ENCODE data around the gene CCDC12.

Gene CCDC12

DNA sequence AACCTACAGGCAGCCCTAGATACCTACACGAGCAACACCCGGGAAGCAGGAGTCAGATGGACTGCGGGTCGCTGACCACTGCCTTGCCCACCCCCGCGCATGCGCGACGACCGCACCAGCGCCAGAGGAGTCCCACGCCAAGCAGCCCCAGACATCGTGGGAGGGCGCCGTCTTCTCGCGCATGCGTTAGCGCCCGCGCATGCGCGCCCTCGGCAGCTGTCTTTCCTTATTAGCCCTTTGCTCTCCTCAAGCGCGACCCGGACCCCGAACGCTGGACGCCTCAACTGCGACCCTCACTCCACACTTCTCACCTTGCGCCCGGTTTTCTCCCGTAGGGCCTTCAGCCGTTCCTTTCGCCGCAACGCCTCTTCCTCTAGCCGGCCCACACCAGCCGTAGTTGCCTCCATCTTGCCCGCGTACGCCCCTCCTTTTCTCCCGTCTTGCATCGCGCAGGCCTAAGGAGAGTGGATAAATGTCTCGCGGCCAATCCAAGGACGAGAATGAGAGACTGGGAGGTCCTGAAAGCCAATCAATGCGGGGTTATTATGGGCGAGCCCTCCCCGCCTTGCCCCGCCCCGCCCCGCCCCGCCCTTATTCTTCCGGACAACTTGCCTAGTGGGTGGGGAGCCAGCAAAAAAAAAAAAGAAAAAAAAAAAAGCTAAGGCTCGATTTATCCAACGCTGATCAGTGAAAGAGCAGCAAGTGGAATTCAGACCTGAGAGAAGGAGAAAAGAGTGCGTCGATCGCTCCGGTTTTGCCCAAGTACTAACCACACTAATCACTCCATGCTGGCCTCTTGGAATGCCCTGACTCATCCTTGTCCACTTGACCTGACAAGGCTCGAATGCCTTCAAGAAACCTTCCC is at the start of gene CCDC12:
Gene CCDC12, minus strand, starts transcription at position 420 of the 865 bp plus-strand sequence. Its CDS starts 13 bp downstream, at position 407.
- FAIRE-seq = no peak

GRCh38 chr3:47024932-47025331 is 48.4 kb upstream of the CCDC12 start:
- DNase-seq (ENCODE audit: low spot score) (no peak), FAIRE-seq (no peak)

More for the DNA sequence above, at the start of gene CCDC12:
- peak; percentile 98 for DNase-seq (ENCODE audit: low spot score)

GRCh38 chr3:47022641-47023071 is 46.1 kb upstream of the CCDC12 start:
- no peak for FAIRE-seq

GRCh38 chr3:47020311-47020710 is 43.8 kb upstream of the CCDC12 start:
- no peak for FAIRE-seq
- DNase-seq (ENCODE audit: low spot score) = no peak

More at GRCh38 chr3:47022641-47023071, 46.1 kb upstream of the CCDC12 start:
- no peak for DNase-seq (ENCODE audit: low spot score)

GRCh38 chr3:47019201-47019600 is 42.7 kb upstream of the CCDC12 start:
- DNase-seq (ENCODE audit: low spot score) = no peak
- no peak for FAIRE-seq

DNA sequence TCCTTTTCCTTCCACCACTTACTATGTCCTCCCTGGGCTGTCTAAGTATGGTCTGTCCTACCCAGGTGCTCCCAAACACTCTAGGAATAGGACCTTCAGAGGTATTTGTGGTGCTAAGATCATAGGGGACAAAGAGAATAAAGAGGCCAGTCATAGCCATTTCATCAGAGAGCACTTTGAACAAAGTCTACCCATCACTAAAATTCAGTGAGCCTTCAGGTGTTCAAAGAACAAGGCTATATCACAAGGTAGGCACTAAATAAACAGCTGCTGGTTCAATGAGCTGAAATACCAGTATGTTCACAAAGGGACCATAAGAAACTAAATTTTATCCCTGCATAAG is 41.7 kb upstream of the CCDC12 start:
- FAIRE-seq = no peak
- no peak for DNase-seq (ENCODE audit: low spot score)

DNA sequence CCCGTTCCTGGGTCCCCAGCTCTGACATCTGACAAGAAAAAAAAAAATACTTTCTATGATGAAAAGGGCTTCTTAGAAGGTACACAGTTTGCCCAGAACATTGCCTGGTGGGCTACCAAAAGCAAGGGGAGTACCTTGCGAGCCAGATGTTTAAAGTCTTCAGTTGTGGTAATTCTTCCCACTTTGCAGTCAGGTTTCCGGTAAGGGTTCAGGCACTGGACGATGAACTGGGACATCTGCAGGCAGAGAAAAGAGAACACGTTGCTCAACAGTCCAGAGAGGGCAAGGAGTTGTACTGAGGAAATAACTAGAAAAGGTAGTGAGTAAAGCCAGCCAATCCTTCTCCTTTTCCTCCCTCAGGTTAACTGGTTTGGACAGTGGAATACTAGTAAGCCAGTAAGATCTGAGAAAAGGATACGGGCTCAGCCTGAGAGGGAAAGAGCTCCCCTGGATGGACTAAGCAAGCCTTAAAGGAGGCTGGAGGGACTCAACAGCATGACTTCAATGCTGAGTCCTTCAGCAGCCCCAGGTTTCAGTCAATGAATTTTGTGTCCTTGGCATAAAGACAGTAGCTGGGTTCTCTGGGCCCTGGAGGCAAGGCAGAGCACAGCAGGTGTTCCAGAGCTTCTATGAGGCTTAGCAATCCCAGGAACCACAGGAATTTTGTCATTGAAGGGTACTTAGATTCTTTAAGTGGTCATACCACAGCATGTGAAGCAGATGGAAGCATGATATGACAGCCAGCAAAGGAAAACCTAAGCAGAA is 41.1 kb upstream of the CCDC12 start:
- DNase-seq (ENCODE audit: low spot score) = no peak
- no peak for FAIRE-seq

DNA sequence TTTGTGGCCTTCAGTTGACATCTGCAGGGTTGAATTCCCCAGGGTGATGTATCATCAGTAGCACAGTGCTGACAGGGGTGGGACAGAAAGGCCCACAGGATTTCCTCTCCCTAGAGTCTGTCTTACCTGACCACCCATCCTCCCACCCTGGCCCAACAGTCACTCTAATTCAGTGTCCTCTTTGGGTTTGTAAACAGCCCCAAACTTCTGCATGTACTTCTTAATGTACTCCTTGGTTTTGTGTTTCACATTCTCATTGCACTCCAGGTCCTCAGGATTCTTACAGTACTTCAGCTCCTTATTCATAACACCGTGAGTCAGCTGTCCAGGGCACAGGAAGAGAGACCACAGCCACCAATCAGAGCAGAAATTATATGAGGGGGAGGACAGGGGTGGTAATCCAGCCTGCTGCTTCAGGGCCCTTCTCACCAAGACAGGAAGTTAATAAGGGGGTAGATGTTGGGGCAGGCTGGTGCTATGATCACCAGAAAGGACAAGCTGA is 40.4 kb upstream of the CCDC12 start:
- DNase-seq (ENCODE audit: low spot score) = peak; percentile 57
- FAIRE-seq = no peak

DNA sequence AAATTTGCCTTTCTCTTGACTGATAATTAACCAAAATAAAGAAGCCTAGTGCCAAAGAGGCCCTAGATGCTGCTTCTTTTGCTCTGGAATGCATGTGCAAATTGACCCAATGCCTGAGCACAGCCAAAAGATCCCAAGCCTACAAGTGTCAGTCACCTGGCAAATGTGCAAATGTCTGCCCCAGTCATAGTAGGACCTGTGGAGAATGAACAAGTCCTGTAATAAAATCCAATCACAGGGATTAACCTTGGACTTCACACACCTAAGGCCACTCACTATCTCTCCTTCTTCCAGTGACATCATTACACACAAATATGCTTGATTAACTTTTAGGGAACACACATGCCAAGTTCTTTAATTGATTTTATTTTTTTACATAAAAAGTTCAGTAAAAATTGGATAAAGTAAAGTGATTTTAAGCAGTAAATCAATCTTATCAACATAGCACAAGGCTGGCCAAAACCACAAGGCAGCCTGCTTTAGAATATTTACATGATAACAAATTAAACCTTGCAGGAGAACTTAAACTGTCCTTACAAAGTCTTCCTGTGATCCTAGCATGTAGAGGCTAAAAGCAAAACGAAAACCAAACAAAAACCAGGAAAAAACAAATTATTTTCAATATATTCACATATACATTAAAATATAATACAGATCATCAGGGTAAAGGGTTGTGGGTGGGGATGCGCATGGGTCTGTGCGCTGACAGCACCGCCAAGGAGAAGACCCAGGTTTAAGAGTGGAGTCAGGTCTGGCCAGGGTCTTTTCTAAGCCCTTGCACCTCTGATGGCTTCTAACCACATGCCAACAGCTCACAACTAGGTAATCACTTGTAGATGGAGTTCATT is 39.8 kb upstream of the CCDC12 start:
- DNase-seq (ENCODE audit: low spot score) (no peak), FAIRE-seq (no peak)

- FAIRE-seq = no peak
- DNase-seq (ENCODE audit: low spot score) = no peak
Measured at GRCh38 chr3:47015151-47015550, 38.6 kb upstream of the CCDC12 start.

- FAIRE-seq (peak; percentile 30), DNase-seq (ENCODE audit: low spot score) (no peak)
Measured at GRCh38 chr3:47014036-47014435, 37.5 kb upstream of the CCDC12 start.

GRCh38 chr3:47013231-47013630 is 36.7 kb upstream of the CCDC12 start:
- no peak for DNase-seq (ENCODE audit: low spot score)
- FAIRE-seq = no peak

GRCh38 chr3:47012342-47013230 is 36.0 kb upstream of the CCDC12 start:
- FAIRE-seq (no peak), DNase-seq (ENCODE audit: low spot score) (no peak)

GRCh38 chr3:47011371-47011770 is 34.8 kb upstream of the CCDC12 start:
- DNase-seq (ENCODE audit: low spot score) (no peak), FAIRE-seq (no peak)

- DNase-seq (ENCODE audit: low spot score) (no peak), FAIRE-seq (no peak)
Measured at GRCh38 chr3:47010910-47011309, 34.4 kb upstream of the CCDC12 start.

DNA sequence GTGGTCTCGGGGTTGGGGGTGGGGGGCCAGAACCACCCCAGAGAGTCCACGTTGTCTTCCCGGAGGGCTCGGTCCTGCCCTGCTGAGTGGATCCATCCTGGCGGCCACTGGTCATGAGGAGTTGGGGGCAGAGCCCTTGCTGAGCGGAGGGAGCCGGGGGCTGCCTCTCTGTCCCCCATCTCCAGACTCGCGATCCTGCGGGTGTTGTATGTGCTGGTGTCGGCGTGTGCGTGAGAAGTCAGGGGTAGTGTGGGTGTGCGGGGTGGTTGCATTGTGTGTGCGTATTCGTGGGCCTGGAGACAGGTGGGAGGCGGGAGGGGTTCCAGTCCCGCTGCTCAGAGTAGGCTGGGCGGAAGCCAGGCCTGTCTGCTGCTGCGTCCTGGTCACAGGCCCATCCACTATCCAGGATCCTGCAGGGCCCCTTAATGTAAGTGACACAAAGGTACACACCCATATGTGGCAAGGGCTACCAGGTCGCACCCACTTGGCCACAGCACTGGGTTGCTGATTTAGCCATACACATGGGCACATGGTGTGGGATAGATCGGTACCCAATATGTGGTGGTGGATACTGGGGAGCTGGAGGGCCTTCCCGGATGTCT is 33.7 kb upstream of the CCDC12 start:
- DNase-seq (ENCODE audit: low spot score) = no peak
- FAIRE-seq = no peak

DNA sequence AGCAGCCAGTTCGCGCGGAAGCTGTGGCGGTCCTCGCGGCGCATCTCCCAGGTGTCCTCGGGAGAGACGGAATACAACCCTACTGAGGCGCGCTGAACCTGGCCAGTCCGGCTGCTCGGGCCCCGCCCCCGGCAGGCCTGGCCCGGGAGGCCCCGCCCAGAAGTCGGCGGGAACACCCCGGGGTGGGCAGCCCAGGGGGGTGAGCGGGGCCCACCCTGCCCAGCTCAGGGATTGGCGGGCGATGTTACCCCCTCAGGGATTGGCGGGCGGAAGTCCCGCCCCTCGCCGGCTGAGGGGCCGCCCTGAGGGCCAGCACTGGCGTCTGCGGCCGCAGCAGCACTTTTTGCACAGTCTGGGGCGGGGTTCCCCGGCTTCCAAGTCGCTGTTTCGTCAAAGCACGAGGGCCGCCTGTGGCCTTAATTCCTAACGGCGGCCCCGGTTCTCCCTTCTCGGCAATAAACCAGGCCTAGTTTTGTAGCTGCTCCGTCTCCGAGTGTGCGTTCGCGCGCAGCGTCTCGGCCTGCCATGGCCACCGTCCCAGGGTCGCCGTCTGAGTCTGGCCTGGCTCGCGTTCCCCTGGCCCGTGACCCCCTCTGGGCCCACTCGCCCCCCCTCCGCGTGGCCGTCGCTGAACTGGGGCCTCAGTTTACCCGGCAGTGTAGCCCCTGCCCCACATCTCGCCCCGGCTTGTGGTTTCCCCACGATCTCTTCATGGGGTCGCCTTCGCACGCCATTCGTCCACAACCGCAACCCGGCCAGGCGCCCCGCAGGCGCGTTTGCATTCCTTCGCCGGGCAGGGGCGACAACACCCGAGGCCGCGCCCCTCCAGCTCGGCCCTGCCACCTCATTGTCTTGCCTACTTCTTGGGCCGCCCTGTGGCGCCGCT is 32.9 kb upstream of the CCDC12 start:
- DNase-seq (ENCODE audit: low spot score) (no peak), FAIRE-seq (no peak)

GRCh38 chr3:47008851-47009224 is 32.3 kb upstream of the CCDC12 start:
- DNase-seq (ENCODE audit: low spot score) = no peak
- FAIRE-seq = no peak

- DNase-seq (ENCODE audit: low spot score) (no peak), FAIRE-seq (no peak)
Measured at GRCh38 chr3:47008234-47008796, 31.8 kb upstream of the CCDC12 start.
